Amniotic epithelial cell (primary cell): Measurements from ENCODE around the gene TLE3.

Experiments
- DNase-seq: peaks from one replicate; pipeline ENCODE4 v3.0.0-alpha.2; 2010; ENCODE audit warnings: low read depth

The TLE3 gene

GRCh38 chr15:70002897-70003296 lies 94.8 kb downstream of the TLE3 start:
- no peak for DNase-seq

- DNase-seq = no peak
These were observed 95.9 kb downstream of the TLE3 start for GRCh38 chr15:70001859-70002258.

- DNase-seq = no peak
These were observed 98.2 kb downstream of the TLE3 start for GRCh38 chr15:69999392-70000085.

GRCh38 chr15:69998541-69999391 lies 99.0 kb downstream of the TLE3 start:
- DNase-seq = no peak

GRCh38 chr15:69997813-69998212 lies 99.9 kb downstream of the TLE3 start:
- DNase-seq = peak; percentile 31
